NCI-H2029 (cell line): ENCODE results near the gene GGNBP2.

Source experiments
- DNase-seq: peaks from one replicate; lab custom pipeline; 2025; lab: John Stamatoyannopoulos, UW

Gene GGNBP2

GRCh38 chr17:36550491-36551417, 6.0 kb downstream of the GGNBP2 start:
- no peak for DNase-seq

- no peak for DNase-seq
Measured at GRCh38 chr17:36553459-36553858, 8.7 kb downstream of the GGNBP2 start.

- no peak for DNase-seq
Measured at GRCh38 chr17:36566081-36566480, 21.4 kb downstream of the GGNBP2 start.

- DNase-seq, result no peak
Measured at GRCh38 chr17:36575028-36575427, 30.3 kb downstream of the GGNBP2 start.

DNA sequence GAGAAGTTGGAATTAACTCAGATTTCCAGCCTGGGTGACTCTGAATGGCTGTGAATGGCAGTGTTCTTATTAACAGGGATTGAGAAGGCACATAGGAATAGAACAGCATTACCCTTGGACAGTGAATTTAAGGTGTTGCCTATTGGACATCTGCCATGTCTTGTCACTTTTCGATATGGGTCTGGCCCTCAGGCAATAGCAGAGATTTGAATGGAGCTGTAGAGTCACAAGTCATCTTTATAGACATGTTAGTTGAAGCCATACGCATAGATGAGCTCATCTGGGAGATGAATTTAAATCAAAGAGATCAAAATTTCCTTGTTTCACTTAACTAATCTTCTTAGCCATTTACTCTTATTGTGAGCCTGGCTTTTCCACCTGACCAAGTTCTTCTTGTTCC, 32.1 kb downstream of the GGNBP2 start:
- no peak for DNase-seq

DNA sequence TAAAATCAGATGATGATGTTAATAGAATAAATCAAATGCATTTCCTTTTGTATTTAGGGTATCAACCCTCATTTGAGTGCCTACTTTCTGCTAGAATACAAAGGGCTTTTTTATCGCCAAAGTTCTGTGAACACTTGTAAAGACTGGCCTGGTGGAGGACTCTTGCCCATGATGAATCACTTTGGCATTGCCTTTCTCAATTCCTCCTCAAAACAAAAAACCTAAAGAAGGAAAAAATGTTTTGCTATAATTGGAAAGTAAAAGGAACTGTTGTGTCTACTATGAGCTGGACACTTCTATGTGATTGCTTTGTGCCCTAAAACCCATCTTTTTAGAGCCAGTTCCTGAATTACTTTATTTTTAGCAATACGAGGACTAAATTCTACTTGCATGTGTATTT, 34.0 kb downstream of the GGNBP2 start:
- no peak for DNase-seq

DNA sequence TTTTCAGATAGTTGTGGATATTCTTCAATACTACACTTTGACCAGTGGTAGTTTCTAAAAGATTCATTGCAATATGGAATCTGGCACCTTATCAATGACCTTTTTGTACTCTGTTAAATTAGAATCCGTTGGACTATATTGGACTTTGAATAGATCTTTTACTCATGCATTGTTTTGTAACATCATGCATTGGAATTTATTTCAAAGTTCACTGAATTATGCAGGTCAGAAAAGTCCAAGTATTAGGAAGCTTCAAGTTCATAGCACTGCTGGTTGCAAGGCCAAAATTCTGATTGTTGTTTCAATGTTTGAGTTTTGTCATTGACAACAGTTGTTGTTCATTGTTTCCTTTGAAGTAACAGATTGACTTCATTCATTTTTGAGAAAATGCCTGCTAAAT, 39.1 kb downstream of the GGNBP2 start:
- no peak for DNase-seq

- DNase-seq, result no peak
Measured at GRCh38 chr17:36586138-36586537, 41.4 kb downstream of the GGNBP2 start.

- no peak for DNase-seq
Measured at GRCh38 chr17:36590082-36590481, 45.4 kb downstream of the GGNBP2 start.

DNA sequence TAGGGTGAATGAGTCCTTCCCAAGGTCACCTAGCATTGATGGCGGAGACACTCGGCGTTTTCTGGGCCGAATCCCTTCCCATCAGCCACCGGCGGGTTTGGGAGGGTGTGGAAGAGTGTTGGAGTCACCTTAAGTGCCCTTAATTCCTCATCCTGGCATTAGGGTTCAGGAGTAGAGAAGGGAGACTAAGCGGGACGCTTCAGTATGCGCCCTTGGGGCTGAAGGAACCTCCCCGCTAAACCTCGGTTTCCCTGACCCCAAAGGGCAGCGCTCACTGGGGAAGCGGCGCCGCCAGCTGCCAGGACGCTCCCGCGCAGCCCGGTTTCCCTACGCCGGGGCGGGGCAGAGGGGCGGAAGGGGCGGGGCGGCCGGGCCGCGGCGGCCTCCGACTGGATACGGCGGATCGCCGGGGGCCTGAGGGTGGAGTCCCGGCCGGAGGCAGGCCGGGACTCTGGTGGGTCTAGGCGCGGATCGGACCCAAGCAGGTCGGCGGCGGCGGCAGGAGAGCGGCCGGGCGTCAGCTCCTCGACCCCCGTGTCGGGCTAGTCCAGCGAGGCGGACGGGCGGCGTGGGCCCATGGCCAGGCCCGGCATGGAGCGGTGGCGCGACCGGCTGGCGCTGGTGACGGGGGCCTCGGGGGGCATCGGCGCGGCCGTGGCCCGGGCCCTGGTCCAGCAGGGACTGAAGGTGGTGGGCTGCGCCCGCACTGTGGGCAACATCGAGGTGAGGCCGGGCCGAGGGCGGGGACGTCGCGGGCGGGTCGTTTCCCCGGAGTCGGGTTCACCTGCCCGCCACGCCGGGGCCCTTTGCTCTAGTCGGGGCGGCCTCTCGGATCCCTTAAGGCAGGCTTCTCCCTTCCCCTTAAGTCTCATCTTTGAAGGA, 47.0 kb downstream of the GGNBP2 start, which contains the start of gene DHRS11:
TSS of gene DHRS11 (plus strand) at position 446 of the 882 bp plus-strand sequence. CDS start at position 577, 131 bp downstream.
- DNase-seq, result peak; percentile 56

GRCh38 chr17:36592316-36592715, 47.6 kb downstream of the GGNBP2 start:
- no peak for DNase-seq

- DNase-seq, result no peak
Measured at GRCh38 chr17:36592716-36593321, 48.1 kb downstream of the GGNBP2 start.

GRCh38 chr17:36593656-36594316, 49.1 kb downstream of the GGNBP2 start:
- DNase-seq, result no peak

- no peak for DNase-seq
Measured at GRCh38 chr17:36594626-36595401, 50.1 kb downstream of the GGNBP2 start.

DNA sequence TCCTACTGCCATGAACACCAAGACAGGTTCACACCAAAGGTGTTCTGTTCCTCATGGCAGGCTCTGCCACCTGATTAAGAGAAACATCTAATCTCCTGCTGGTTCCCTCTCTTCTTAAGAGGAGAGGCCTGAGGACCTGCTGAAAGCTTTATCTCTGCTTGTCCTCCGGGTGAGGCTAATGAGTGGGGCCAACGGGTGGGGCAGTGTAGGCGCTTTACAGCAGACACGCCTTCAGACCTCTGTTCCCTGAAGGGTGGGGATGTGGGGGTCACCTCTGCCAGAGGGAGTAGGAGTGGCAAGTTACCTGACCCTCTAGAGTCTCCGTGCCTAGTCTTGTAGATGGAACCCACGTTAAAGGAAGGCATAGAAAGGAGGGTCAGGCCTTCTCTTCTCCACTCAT, 52.5 kb downstream of the GGNBP2 start:
- no peak for DNase-seq

GRCh38 chr17:36597866-36598777, 53.4 kb downstream of the GGNBP2 start:
- DNase-seq, result no peak

- DNase-seq, result no peak
Measured at GRCh38 chr17:36598951-36599401, 54.3 kb downstream of the GGNBP2 start.

GRCh38 chr17:36599546-36600250, 55.0 kb downstream of the GGNBP2 start:
- DNase-seq, result no peak

GRCh38 chr17:36600465-36600864, 55.7 kb downstream of the GGNBP2 start:
- no peak for DNase-seq
